ENCODE measurements around the gene LYST.
"Not testable (repeated sequence)": the region's sequence is repeated elsewhere in the genome, so short reads cannot be mapped to it uniquely, and the experiment has no call there.

LYST gene

DNA sequence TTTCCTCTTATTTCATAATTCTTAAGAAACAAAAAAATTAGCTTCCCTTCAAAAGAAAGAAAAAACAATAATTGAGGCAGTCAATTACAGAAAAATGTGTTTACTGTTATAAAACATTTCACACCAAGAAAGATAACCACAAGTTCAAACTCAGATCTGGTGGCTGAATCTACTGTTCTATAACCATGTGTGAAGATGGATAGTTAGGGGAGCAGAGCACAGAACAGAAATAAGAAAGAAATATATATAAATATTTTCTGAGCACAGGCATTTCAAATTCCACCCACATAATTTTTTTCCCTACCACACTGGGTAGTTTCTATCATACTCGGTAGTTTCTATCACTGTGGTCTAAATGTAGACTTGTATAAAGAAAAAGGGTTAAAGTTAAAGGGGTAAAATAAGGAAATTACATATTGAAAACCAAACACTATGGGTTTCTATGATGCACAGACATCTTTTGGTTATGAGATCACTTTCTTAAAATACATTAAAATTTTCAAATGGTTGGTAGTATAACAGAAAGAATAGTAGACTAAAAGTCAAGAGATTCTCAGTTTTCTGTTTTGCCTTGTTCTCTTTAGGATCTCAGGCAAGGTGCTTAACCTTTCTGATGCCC, 10.8 kb downstream of the LYST start:
- DNase-seq = no peak

DNA sequence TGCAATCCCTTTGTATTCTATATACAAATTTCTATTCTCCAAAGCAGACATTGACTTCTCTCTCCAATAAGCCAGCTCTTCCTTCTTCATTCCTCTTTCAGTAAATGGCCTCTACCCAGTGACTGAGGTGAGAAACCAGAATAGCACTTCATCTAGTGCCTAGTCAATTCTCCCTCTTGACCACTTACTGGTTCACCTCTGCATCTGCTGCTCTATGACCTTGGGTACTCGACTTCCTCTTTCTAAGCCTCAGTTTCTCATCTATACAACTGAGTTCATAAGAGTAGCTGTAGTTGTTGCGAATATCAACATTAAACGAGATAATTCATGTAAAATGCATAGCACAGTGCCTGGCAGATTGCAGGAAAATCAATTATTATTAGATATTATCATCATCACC, 12.4 kb downstream of the LYST start:
- DNase-seq = no peak

DNA sequence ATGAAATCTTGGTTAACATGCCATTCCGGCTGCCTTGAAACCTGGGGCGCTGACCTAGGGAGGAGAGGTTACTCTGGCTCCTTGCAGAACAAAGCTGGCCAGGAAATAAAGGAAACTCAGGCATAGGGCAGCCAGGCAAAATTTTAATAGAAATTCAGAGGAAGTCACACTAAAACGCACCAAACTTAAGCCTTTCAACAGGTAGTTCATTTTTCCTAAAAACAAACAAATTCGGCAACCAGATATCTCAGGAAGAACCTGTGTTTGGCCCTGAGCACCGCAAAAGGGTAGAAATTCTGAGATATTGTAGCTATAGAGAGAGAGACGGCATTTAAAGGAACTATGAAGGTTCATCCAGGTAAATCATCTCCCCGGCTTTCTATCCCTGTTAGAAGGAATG, 13.1 kb downstream of the LYST start:
- DNase-seq = no peak

DNA sequence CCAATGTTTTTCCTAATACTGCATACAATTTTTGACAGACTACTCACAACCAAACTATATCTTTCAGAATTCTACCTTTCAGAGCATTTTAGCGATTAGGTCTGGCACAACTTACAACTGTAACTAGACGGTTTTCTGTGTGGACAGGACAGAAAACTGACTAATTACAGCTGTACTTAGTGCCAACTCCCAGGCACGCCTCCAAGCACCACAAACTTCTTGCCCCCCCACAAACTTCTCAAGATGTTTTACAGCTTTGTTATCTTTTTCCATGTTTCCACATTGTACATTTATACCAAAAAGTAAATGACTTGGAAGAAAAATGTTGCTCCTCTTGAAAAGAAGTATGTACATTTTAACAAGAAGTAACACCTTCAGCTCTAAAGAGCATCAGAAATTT, 13.8 kb downstream of the LYST start:
- no peak for DNase-seq

DNA sequence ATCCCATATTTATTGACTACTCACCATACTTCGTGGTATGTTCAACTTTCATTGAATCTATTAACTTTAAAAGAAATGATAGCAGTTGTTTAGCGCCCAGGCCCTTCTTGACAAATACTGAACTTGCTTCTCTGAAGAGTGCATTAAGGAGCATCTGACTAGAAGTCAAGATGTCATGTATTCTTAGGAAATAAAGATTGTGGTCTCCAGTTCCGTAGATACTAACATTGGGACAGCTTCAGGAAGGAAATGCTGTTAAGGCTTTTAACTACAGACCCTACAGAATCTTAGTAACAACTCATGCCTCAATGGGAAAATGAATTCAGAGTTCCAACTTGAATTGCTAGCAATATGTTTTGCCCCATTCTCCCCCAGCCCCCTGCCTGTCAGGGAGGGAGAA, 14.8 kb downstream of the LYST start:
- DNase-seq = no peak

DNA sequence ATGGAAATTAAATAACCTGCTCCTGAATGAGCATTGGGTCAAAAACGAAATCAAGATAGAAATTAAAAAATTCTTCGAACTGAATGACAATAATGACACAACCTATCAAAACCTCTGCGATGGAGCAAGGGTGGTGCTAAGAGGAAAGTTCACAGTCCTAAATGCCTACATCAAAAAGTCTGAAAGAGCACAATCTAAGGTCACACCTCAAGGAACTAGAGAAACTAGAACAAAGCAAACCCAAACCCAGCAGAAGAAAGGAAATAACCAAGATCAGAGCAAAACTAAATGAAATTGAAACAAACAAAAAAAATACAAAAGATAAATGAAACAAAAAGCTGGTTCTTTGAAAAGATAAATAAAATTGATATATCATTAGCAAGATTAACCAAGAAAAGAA, 18.5 kb downstream of the LYST start:
- not testable (repeated sequence) for DNase-seq

DNA sequence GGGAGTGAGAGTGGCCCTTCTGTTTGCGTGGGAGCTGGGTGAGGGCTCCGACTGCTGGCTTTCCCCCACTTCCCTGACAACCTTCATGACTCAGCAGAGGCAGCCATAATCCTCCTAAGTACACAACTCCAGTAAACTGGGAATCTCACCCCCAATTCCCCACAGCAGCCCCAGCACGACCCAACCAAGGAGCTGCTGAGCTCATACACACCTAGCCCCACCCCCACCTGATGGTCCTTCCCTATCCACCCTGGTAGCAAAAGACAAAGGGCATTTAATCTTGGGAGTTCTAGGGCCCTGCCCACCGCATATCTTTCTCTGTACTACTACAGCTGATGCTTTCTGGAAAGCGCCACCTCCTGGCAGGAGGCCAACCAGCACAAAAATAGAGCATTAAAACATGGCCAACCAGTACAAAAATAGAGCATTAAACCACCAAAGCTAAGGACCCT, 21.0 kb downstream of the LYST start:
- DNase-seq = not testable (repeated sequence)

DNA sequence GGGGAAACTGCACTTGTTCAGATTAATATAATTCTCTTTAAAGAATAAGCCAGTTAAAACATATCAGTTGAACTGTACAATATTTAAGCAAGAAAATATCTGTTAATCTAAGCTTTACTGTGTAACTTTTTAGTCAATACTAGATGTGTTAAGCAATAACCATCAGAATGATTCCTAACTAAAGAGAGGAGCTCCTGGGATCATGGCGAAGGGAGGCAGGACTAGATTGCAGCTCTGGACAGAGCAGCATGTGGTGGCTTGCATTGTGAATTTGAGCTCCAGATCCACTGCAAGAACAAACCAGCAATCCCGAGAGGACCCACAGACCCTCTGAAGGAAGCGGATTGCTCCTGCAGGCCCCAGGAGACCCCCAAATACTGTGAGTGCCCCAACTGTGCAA, 21.9 kb downstream of the LYST start:
- no peak for DNase-seq

DNA sequence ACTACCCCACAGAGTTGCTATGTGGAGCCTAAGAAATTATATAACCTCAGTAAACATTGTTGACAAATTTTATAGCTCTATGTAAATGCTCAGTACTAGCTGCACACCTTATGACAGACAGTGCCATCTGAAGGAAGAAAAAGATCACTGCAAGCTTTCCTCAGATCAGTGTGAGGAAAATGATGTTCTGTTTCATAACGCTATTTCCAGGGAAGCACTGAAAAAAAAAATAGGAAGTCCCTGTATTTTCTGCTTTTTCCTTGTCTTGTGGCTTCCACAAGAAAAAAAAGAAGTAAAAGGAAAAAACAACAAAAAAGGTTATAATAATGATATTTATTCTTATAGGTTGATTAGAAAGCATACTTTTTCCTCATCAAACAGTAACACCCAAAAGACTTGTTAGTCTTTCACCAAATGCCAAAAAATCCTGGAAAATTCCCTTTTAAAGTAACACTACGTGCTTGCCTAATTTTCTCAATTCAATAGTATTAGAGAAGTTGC, 23.2 kb downstream of the LYST start:
- peak; percentile 37 for DNase-seq

DNA sequence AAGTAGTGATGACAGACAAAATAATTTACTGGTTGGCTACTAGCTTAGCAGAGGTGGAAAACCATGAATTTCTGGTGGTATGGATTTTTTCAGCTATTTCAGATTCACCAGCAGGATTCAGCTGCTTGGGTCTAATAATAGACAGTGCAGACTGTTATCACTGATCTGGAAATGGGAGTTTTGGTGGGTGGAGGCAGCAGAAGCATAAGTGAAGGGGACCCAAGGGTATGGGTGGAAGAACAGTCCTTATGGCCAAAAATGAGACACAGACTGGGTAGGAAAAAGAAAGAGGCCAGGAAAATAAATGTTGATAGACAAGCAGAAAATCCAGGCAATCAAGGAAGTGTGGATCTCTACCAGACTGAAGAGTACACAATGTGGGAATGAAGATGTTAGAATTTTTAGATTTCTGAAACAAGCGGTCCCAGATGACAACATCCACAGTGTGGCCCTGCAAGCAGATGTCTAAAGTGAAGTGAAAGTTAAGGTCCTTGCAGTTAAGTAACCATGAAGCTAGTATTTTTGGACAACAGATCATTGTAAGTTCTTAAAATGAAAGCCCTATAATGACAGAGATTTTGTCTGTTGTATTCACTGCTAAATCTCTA, 24.7 kb downstream of the LYST start:
- DNase-seq = no peak

DNA sequence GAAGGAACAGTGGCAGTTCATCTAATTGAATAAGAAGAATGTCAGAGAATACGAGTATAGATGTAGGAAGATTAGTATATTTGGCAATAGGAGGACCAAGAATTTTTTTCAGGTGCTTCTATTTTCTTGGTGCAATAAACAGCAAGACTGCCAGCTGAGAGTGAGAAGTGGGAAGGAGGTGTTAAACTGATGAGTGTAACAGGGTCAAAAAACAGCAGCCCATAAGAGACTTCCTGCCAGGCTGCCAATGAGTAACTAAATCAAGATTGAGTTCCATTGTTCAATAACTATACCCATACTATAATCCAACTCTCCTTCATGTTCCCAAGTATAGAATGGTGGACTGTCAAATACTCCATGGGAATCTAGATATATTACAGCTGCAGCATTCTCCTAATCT, 28.7 kb downstream of the LYST start:
- DNase-seq = no peak

DNA sequence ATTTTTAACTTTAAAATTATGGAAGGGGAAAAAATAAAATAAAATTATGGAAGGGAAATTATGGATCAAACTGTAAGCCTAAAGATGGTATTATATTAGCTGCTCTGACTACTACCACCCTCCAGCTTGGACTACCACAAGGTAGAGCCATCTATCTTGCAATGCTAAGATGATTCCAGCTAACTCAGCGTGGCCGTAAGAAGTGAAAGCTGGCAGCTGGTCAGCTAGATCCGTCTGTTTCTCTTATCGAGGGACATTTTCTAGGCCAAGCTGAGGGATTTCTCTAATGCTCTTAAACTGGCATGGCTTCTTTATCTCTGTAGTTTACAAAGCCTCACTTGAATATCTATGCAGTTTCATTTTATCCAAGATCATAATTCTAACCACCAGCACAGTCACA, 31.5 kb downstream of the LYST start:
- no peak for DNase-seq

DNA sequence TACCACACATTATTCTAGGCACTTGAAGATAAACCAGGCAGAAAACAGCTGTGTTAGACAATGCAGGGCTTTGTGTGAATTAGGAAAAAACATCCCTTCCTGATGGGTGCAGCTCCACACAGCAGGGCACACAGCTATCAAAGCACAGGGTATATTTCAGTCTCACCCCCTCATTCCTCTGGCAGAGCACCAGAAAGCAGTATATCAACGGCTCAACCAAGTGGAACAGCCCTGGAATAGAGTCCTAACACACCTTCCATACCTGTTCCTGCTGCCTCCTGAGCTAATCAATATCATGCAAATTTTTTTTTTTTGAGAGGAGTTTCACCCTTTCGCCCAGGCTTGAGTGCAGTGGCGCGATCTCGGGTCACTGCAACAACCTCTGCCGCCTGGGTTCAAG, 32.1 kb downstream of the LYST start:
- peak; percentile 44 for DNase-seq

DNA sequence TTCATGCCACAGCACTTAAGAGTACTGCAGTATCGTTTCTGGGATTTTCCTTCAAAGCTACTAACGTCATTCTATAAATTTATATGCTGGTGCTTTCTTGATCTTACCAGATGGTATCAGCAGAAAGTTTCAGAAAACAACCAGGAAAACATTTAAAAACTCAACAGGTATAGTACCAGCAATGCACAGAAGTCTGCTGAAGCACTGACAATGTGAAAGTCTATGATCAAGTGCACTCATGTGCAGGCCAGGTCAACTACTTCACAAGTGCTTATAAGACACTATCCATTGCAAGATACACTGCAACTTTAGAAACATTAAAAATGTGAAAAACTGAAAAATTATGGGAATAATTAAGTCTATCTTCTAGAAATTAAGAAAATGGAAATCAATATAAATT, 34.7 kb downstream of the LYST start:
- DNase-seq = no peak

DNA sequence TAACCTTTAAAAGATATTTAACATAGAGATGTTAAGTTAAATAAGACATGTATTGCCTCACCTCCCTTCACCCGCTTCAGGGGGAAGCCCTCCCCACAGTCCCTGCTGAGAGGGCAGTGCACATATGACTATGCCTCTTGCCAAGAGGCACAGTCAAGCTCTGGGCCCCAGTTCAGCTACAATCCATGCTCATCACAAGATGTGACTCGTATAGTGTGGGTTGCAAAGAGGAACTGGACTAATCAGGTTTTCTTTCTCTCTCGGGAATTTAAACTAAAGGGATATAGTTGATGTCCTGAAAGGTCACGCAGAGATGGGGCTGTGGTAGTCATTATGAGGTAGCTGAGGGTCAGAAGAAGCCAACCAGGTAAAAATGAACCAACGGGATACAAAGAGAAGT, 35.6 kb downstream of the LYST start:
- no peak for DNase-seq

DNA sequence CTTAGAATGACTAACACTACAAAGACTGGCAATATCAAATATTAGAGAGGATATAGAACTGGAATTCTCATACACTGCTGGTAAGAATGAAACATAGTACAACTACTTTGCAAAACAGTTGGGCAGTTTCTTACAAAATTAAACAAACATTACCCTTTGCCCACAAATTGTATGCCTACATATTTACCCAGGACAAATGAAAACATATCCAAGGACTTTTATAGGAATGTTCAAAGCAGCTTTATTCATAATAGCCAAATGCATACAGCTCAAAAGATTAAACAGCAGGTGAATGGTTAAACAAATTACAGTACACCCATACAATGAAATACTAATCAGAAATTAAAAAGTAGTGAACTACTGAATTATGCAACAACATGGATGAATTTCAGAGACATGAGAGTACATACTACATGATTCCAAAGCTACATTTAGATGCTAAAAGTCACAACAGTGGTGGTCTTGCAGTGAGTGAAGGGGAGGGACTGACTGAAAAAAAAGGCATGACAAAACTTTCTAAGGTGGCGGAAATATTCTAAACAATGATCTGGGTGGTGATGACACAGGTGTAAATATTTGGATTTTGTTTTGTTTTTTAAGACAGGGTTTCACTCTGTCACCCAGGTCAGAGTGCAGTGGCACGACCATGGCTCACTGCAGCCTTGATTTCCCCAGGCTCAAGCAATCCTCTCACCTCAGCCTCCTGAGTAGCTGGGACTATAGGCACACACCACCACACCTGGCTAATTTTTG, 40.4 kb downstream of the LYST start:
- DNase-seq = no peak

DNA sequence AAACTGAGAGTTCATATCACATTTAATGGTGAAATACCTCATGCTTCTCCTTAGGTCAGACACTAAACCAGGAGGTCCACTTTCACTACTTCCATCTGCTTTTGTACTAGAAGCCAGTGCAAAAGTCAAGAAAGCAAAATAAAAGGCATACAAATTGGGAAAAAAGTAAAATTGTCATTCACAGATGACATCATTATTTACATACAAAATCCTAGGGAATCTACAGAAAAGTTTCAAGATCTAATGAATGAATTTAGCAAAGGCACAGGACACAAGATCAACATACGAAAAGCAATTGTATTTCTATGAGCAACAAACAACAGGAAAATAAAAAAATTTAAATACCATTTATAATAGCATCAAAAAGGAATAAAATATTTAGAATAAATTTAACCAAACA, 41.5 kb downstream of the LYST start:
- no peak for DNase-seq

DNA sequence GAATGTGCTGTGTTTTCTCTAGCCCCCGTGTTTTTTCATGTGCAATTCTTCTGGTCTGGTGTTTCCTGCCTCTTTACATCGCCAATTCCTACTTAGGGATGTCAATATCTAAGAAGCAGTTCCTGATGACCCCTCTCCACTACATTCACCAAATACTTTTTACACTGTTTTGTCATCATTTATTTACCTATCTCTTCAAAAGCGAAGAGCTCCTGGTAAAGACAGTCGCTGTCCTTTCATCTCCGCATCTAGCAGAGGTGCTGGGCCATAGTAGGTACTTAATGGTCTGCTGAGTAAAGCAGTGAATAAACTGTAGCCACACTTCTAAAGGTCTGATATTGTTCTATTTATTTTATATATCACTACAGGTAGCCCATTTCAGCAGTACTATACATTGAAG, 43.0 kb downstream of the LYST start:
- no peak for DNase-seq

DNA sequence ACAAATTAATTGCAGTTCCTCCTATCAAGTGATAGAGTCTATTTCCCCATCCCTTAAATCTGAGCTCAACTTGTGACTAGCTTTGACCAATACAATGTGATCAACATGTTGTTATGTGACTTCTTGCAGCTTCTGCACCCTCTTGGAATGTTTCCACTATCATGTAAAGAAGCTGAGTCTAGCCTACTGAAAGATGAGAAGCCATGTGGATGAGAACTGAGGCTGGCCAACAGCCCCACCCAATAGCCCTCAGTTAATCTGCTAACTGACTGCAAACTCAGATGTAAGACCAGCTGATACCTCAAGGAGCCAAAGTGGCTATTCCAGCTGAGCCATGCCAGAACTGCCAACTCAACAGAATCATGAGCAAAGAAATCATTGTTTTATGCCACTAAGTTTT, 44.0 kb downstream of the LYST start:
- no peak for DNase-seq

DNA sequence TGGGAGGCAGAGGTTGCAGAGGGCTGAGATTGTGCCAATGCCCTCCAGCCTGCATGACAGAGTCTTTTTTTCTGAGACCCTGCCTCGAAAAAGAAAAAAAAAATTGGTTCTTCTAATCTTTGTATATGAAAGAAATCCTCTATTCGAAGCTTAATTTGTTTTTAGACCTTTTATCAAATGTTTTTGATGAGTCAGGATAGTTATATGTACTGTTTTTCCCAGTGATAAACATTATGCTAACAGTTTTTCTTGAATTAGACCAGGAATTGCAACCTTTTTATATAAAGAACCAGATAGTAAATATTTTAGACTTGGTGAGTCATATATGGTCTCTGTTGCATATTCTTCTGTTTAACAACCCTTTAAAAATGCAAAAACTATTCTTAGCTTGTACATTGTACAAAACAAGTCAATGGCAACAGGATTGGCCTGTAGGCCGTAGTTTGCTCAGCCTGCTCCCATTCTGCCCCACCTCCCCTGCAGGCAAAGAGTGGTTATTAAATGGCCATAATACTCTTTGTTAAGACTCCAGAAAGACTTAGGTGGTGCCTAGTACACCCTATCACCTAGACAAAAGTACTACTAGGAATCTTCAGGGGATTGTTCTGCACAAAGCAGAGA, 45.2 kb downstream of the LYST start:
- DNase-seq = no peak

DNA sequence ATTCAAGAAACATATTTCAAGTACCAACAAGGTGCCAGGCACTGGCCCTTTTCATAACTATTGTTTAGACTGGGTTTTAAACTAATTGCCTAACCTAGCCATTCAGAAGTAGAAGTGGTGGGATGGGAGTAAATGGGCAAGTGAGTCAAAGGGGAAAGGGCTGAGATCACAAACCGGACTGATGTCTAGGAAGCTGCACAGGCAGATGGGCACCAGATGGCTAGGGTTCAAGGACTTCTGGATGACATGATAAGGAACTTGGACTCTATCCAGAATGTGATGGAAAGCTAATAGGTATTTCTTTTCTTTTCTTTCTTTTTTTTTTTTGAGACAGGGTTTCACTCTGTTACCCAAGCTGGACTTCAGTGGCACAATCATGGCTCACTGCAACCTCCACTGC, 46.6 kb downstream of the LYST start:
- no peak for DNase-seq

DNA sequence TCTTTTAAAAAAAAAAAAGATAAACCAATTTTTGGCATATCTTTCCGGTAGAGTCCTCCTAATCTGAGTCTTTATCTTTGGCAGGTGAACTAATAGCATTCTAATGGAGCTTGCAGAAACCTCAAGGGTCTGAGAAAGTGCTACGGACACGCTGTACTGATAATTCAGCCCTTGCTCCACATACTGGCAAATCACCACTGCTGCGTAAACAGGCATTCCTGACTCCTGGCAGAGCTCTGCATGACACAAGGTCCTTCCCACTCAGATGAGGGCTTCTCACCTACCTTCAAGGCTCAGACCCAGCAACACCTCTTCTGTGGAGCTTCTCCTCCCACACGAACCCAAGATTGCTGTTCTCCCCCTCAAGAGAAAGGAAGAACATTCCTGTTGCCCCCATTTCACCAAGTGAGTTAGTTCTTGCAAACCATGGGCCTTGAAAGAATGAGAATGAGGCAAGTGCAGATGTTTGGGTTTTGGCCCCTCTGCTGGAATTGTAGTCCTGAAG, 48.0 kb downstream of the LYST start:
- DNase-seq = no peak

DNA sequence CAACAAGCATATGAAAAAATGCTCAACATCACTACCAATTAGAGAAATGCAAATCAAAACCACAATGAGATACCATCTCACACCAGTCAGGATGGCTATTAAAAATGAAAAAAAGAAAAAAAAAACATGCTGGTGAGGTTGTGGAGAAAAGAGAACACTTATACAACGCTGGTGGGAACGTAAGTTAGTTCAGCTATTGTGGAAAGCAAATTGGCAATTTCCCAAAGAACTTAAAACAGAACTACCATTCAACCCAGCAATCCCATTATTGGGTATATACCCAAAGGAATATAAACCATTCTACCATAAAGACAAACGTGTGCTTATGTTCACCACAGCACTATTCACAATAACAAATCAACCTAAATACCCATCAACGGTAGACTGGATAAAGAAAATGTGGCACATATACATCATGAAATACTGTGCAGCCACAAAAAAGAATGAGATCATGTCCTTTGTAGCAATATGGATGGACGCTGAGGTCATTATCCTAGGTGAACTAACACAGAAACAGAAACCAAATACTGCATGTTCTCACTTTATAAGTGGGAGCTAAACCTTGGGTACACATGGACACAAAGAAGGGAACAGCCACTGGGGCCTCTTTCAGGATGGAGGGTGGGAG, 49.5 kb downstream of the LYST start:
- DNase-seq = no peak
